HepG2 (cell line): Measurements from ENCODE around the gene GLIS2. TPM values are rescaled to one million over a fixed set of nuclear protein-coding genes. Genes with fewer than 3 reads are reported as not detected.

Source experiments
- ATAC-seq: fragments of 200-7000 bp; cut with Tn5 transposase; 3 replicates; pipeline ENCODE4 v1.9.1; 2020; ENCODE audit warnings: mild to moderate bottlenecking, moderate library complexity
- BruUV-seq: library from RNA; stranded (reverse); fragments of 400-500 nt; replicated peaks from 2 replicates; lab custom pipeline; 2021; lab: Mats Ljungman, UMichigan
- CTCF ChIA-PET: fragments of 300-600 bp; formaldehyde crosslinking; extraction: SDS; loops from one replicate; lab custom pipeline; 2021; ENCODE audit warnings: low total read pairs, inconsistent platforms, low intra/inter-chr PET ratio; lab: Yijun Ruan, JAX
- POLR2A ChIA-PET: fragments of 350-600 bp; sonication (Branson Sonifier 250); formaldehyde crosslinking; loops from one replicate; lab custom pipeline; 2020; ENCODE audit warnings: antibody characterized with exemption, inconsistent platforms; lab: Yijun Ruan, JAX
- DNase-seq: peaks from one replicate; pipeline ENCODE4 v3.0.0-alpha.2; 2015; ENCODE audit warnings: low spot score
- FAIRE-seq: peaks from 3 replicates; lab custom pipeline; 2011; peaks lifted over from hg19 to GRCh38; lab: Jason Lieb, UNC
- H2AFZ ChIP-seq: one replicate; pipeline ENCODE4 v1.6.1; 2011; ENCODE audit warnings: low read length, inconsistent platforms
- H3K27ac ChIP-seq: fragments of 300-600 bp; 3 replicates; pipeline ENCODE4 v1.8.0; 2011; ENCODE audit warnings: mixed run types, mild to moderate bottlenecking, mixed read lengths, low read length, inconsistent platforms; ENCODE audit not compliant: insufficient read depth; ENCODE audit errors: extremely low read length
- H3K27me3 ChIP-seq, 2 experiments: fragments of 200-600 bp in 1 of 2; 2 replicates in 1 of 2; 3 replicates in 1 of 2; pipeline versions ENCODE4 v1.6.0 to v1.8.0; 2011; ENCODE audit warnings: low read length in 2 of 2, mild to moderate bottlenecking in 2 of 2, moderate library complexity in 2 of 2, inconsistent platforms in 1 of 2; ENCODE audit not compliant: insufficient read depth in 2 of 2, control insufficient read depth in 1 of 2
- H3K36me3 ChIP-seq, 2 experiments: fragments of 200-600 bp in 1 of 2; replicated peaks in 1 of 2; 2 replicates in 1 of 2; 3 replicates in 1 of 2; pipeline versions ENCODE4 v1.5.1 to v1.8.0; 2011; ENCODE audit warnings: low read length in 2 of 2, inconsistent platforms in 1 of 2; ENCODE audit not compliant: insufficient read depth in 2 of 2, control insufficient read depth in 1 of 2
- H3K4me1 ChIP-seq: 2 replicates; pipeline ENCODE4 v1.5.1; 2012; ENCODE audit warnings: low read length, inconsistent platforms; ENCODE audit not compliant: insufficient read depth
- H3K4me2 ChIP-seq: 2 replicates; pipeline ENCODE4 v1.6.0; 2011; ENCODE audit warnings: low read depth, low read length, inconsistent platforms
- H3K4me3 ChIP-seq, 3 experiments: fragments of 200-600 bp in 1 of 3; sonication (generic), shearing (Covaris generic) in 1 of 3; replicated peaks in 1 of 3; 2 replicates each; pipeline ENCODE4 v1.5.1; 2011 to 2016; ENCODE audit warnings: low read length in 3 of 3, inconsistent platforms in 2 of 3, low read depth in 2 of 3, mild to moderate bottlenecking in 2 of 3, control low read depth in 1 of 3, mixed read lengths in 1 of 3; ENCODE audit not compliant: insufficient read depth in 1 of 3
- H3K79me2 ChIP-seq: one replicate; pipeline ENCODE4 v1.6.1; 2011; ENCODE audit warnings: low read length, inconsistent platforms; ENCODE audit not compliant: insufficient read depth
- H3K9ac ChIP-seq: 2 replicates; pipeline ENCODE4 v1.6.0; 2011; ENCODE audit warnings: mild to moderate bottlenecking, low read depth, low read length, inconsistent platforms; ENCODE audit not compliant: insufficient read depth
- H3K9me3 ChIP-seq: 2 replicates; pipeline ENCODE4 v1.5.1; 2012; ENCODE audit warnings: mild to moderate bottlenecking, low read length
- H4K20me1 ChIP-seq: 2 replicates; pipeline ENCODE4 v1.6.0; 2011; ENCODE audit warnings: inconsistent platforms, mild to moderate bottlenecking, low read length, moderate library complexity; ENCODE audit not compliant: insufficient read depth
- ATM ChIP-seq: fragments of 450-650 bp; IDR thresholded peaks from 2 replicates; pipeline ENCODE4 v1.7.1; 2017; ENCODE audit warnings: mild to moderate bottlenecking, borderline replicate concordance
- HOXA9 ChIP-seq: sonication (generic); formaldehyde crosslinking; IDR thresholded peaks from 2 replicates; pipeline ENCODE4 v1.8.1; 2022; ENCODE audit warnings: missing genetic modification reagents, mild to moderate bottlenecking, moderate library complexity, borderline replicate concordance
- KDM5B ChIP-seq: sonication (generic); formaldehyde crosslinking; IDR thresholded peaks from 2 replicates; pipeline ENCODE4 v1.4.0; 2020; ENCODE audit warnings: missing genetic modification reagents, mild to moderate bottlenecking, borderline replicate concordance
- NR2C2 ChIP-seq: sonication (generic); formaldehyde crosslinking; IDR thresholded peaks from 2 replicates; pipeline ENCODE4 v1.4.0; 2020; ENCODE audit warnings: missing genetic modification reagents, mild to moderate bottlenecking, moderate library complexity, borderline replicate concordance
- NR2F6 ChIP-seq, 2 experiments: IDR thresholded peaks; 2 replicates each; pipeline ENCODE4 v1.6.1; 2016; ENCODE audit warnings: antibody characterized with exemption in 1 of 2, mild to moderate bottlenecking in 1 of 2
- ZNF256 ChIP-seq: sonication (generic); formaldehyde crosslinking; conservative IDR thresholded peaks from 2 replicates; pipeline ENCODE4 v1.4.0; 2020; ENCODE audit warnings: missing genetic modification reagents
- ZNF292 ChIP-seq: sonication (generic); formaldehyde crosslinking; IDR thresholded peaks from 2 replicates; pipeline ENCODE4 v1.8.1; 2022; ENCODE audit warnings: mild to moderate bottlenecking, low read depth, missing genetic modification reagents, borderline replicate concordance
- ZNF552 ChIP-seq: sonication (generic); formaldehyde crosslinking; IDR thresholded peaks from 2 replicates; pipeline ENCODE4 v1.9.0; 2022; ENCODE audit warnings: missing genetic modification reagents, mild to moderate bottlenecking, borderline replicate concordance
- WGBS: methylation state at CpG from one replicate; pipeline ENCODE4 v1.1.6; 2017; ENCODE audit warnings: low lambda C conversion rate; 5-methylcytosine and 5-hydroxymethylcytosine counted together
- in situ Hi-C: cut with HindIII; loops from 2 replicates; pipeline ENCODE4 v1.10.0; 2017; ENCODE audit warnings: low pct_unique_long_range_greater_than_20kb; ENCODE audit not compliant: extremely low pct_ligation_motif_present
- intact Hi-C: fragments of 100-400 bp; cut with micrococcal nuclease; formaldehyde crosslinking; loops from one replicate; pipeline ENCODE4 v1.10.0; 2022; ENCODE audit not compliant: unreplicated experiment
- polyA plus RNA-seq, 8 experiments: library from polyadenylated mRNA; depleted of rRNA in 3 of 8; stranded (reverse) in 7 of 8; unstranded in 1 of 8; fragments of >200 nt; fragmentation: Illumina TruSeq in 4 of 8; extraction: Trizol in 4 of 8; gene quantifications; 2 replicates each; pipeline versions ENCODE4 v1.2.1 to v1.2.3, GENCODE V29; 2011 to 2016; ENCODE audit warnings: low read depth in 4 of 8, missing spikeins in 1 of 8, mixed read lengths in 1 of 8; ENCODE audit not compliant: insufficient read depth in 1 of 8
- total RNA-seq, 5 experiments: library from RNA; depleted of rRNA; stranded (reverse); fragments of >200 nt; fragmentation: Illumina TruSeq; extraction: Trizol; gene quantifications; 2 replicates each; pipeline ENCODE4 v1.2.3, GENCODE V29; 2016; ENCODE audit warnings: low read depth in 1 of 5
- TF ChIP-seq, protein P1 (sequence below): sonication (generic); formaldehyde crosslinking; IDR thresholded peaks from 2 replicates; pipeline ENCODE4 v1.4.0; 2020; ENCODE audit warnings: low read depth, missing genetic modification reagents
- TF ChIP-seq, protein P2 (sequence below): sonication (generic); formaldehyde crosslinking; IDR thresholded peaks from 2 replicates; pipeline ENCODE4 v1.8.0; 2022; ENCODE audit warnings: mild to moderate bottlenecking, missing genetic modification reagents

The GLIS2 gene
- total and polyA plus RNA-seq, 2 of the 13 experiments (the other 11 are each of a cell fraction or from before 2014, with no cell fraction given) = 0.28 to 0.29 TPM

DNA sequence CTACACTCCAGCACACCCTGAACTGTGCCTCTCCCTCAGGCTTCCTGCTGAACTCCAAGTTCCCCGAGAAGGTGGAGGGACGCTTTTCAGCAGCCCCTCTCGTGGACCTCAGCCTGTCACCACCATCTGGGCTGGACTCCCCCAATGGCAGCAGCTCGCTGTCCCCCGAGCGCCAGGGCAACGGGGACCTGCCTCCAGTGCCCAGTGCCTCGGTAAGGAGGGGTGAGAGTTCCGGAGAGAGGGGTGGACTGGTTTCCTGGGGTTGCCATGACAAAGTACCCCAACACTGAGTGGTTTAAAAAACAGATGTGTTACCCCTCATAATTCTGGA is 17.4 kb downstream of the GLIS2 start:
- 80% methylated on average over 6 of the region's 9 CpGs for WGBS
- TF ChIP-seq KDM5B (CRISPR knock-in tag) (no peak), HOXA9 (CRISPR knock-in tag) (no peak), ZNF256 (CRISPR knock-in tag) (no peak), NR2F6 (IDR thresholded peaks at IDR 0.05) (no peak), NR2F6 (CRISPR knock-in tag; IDR thresholded peaks at IDR 0.05) (no peak), ZNF552 (CRISPR knock-in tag) (no peak), ZNF292 (no peak), NR2C2 (CRISPR knock-in tag) (no peak), ATM (no peak)
- TF ChIP-seq, protein P1, sequence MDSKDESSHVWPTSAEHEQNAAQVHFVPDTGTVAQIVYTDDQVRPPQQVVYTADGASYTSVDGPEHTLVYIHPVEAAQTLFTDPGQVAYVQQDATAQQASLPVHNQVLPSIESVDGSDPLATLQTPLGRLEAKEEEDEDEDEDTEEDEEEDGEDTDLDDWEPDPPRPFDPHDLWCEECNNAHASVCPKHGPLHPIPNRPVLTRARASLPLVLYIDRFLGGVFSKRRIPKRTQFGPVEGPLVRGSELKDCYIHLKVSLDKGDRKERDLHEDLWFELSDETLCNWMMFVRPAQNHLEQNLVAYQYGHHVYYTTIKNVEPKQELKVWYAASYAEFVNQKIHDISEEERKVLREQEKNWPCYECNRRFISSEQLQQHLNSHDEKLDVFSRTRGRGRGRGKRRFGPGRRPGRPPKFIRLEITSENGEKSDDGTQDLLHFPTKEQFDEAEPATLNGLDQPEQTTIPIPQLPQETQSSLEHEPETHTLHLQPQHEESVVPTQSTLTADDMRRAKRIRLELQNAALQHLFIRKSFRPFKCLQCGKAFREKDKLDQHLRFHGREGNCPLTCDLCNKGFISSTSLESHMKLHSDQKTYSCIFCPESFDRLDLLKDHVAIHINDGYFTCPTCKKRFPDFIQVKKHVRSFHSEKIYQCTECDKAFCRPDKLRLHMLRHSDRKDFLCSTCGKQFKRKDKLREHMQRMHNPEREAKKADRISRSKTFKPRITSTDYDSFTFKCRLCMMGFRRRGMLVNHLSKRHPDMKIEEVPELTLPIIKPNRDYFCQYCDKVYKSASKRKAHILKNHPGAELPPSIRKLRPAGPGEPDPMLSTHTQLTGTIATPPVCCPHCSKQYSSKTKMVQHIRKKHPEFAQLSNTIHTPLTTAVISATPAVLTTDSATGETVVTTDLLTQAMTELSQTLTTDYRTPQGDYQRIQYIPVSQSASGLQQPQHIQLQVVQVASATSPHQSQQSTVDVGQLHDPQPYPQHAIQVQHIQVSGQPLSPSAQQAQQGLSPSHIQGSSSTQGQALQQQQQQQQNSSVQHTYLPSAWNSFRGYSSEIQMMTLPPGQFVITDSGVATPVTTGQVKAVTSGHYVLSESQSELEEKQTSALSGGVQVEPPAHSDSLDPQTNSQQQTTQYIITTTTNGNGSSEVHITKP (CRISPR knock-in tag) = no peak
- TF ChIP-seq, protein P2, sequence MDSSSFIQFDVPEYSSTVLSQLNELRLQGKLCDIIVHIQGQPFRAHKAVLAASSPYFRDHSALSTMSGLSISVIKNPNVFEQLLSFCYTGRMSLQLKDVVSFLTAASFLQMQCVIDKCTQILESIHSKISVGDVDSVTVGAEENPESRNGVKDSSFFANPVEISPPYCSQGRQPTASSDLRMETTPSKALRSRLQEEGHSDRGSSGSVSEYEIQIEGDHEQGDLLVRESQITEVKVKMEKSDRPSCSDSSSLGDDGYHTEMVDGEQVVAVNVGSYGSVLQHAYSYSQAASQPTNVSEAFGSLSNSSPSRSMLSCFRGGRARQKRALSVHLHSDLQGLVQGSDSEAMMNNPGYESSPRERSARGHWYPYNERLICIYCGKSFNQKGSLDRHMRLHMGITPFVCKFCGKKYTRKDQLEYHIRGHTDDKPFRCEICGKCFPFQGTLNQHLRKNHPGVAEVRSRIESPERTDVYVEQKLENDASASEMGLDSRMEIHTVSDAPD (CRISPR knock-in tag) = no peak
- H3K4me1 ChIP-seq = peaks cover 18% of the 10 kb centered on the region
- H3K27me3 ChIP-seq = no peaks in the 10 kb centered on the region
- no peak overlapping the region for H3K4me3 ChIP-seq
- no peaks in the 10 kb centered on the region for H4K20me1 ChIP-seq
- H3K27ac ChIP-seq = no peak overlapping the region
- intact Hi-C loops = no loop called here
- H3K36me3 ChIP-seq = no peaks in the 10 kb centered on the region
- no peak for ATAC-seq
- no peak overlapping the region for H2AFZ ChIP-seq
- H3K9ac ChIP-seq = no peak overlapping the region
- ChIA-PET POLR2A (no interaction called here), CTCF (no interaction called here)
- no peak for FAIRE-seq
- no peaks in the 10 kb centered on the region for H3K9me3 ChIP-seq
- in situ Hi-C loops = no loop called here
- no peaks in the 10 kb centered on the region for H3K79me2 ChIP-seq
- BruUV-seq = no TSS peak
- no peak overlapping the region for H3K4me2 ChIP-seq
- no peak for DNase-seq
